Measurements from ENCODE around the gene TRPC4AP.
"Not testable (repeated sequence)": the region's sequence is repeated elsewhere in the genome, so short reads cannot be mapped to it uniquely, and the experiment has no call there.

TRPC4AP gene

DNA sequence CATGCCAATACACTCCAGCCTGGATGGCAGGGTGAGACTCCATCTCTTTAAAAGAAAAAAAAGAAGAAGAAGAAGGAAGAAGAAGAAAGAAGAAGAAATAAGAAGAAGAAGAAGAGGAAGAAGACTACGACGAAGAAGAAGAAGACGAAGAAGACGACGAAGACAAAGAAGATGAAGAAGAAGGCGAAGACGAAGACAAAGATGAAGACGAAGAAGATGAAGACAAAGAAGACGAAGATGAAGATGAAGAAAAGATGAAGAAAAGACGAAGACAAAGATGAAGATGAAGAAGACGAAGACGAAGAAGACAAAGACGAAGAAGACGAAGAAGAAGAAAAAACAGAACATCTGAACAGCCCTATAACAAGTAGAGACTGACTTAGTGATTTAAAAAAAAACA is 33.0 kb downstream of the TRPC4AP start:
- no peak for DNase-seq (ENCODE audit: low read depth in 1 of 2, low spot score in 1 of 2)

DNA sequence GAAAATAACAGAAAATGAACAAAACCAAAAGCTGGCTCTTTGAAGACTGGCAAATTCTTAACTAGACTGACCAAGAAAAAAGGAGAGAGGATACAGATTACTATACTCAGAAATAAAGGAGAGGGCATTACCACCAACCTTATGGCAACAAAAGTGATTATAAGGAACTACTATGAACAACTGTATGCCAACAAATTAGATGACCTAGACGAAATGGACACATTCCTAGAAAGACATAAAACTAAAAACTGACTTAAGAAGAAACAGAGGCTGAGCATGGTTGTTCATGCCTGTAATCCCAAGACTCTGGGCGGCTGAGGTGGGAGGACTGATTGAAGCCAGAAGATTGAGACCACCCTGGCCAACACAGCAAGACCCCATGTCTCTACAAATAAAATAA is 33.5 kb downstream of the TRPC4AP start:
- no peak for DNase-seq (ENCODE audit: low read depth in 1 of 2, low spot score in 1 of 2)

DNA sequence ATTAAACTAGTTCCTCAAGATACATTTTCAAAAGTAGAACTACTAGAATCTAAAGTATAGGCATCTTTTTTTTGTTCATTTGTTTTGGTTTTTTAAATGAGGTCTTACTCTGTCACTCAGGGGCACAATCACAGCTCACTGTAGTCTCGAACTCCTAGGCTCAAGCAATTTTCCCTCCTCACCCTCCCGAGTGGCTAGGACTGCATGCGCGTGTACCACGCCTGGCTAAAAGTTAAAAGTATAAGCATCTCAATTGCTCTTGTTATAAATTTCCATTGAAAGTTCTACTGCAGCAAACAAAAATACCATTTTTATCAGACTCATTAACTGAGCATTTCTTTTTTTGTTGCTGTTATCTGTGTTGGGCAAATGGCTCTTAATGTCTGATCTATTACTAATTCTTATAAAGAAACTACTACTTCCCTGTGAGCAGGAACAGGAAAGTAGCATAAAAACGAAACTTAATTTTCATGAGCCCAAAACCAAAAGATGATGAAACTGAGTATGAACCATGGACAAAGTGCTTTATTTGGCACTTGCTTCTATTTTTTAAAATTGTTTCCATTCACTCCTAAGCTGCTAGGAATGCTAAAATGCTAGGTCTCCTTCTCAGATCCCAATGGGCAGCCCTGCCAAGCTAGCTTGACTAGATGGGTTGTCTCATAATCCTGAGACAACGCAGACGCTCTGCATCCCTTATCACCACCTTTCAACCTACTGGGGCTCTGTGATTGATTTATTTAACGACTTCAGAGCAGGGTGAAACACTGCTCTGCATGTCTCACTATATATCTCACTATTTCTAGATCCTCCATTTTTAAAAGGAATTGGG is 36.9 kb downstream of the TRPC4AP start:
- DNase-seq (ENCODE audit: low read depth in 1 of 2, low spot score in 1 of 2): no peak

DNA sequence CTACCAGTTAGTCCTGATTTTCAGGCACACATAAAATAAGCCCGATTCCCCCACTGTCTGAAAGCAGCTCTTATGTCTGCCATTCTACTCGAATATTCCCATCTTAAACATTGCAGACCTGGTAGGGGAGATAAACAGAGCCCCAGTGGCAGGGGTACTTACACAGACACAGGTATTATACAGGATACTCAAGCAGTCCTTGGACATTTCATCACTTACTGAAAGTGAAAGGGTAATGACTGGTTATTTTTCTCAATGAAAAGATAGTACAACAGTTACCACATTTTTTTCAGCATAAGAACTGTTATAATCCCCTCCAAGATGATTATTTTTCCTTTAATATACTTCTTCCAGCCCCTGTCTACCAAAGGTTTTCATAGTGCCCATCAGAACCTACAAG is 37.8 kb downstream of the TRPC4AP start:
- no peak for DNase-seq (ENCODE audit: low read depth in 1 of 2, low spot score in 1 of 2)

DNA sequence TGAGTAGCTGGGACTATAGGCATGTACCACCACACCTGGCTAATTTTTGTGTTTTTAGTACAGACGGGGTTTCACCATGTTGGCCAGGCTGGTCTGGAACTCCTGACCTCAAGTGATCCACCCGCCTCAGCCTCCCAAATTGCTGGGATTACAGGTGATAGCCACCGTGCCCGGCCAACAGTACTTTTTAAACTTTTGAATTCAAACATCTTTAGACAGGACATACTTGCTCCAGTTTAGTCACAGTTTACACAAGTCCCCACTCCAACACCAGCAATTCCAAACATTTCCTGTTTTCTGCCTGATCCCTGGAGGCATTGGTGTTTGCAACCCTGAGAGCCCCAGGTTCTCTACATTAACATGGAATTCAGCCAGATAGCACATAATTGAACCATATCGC is 40.0 kb downstream of the TRPC4AP start:
- not testable (repeated sequence) for DNase-seq (ENCODE audit: low read depth in 1 of 2, low spot score in 1 of 2)

DNA sequence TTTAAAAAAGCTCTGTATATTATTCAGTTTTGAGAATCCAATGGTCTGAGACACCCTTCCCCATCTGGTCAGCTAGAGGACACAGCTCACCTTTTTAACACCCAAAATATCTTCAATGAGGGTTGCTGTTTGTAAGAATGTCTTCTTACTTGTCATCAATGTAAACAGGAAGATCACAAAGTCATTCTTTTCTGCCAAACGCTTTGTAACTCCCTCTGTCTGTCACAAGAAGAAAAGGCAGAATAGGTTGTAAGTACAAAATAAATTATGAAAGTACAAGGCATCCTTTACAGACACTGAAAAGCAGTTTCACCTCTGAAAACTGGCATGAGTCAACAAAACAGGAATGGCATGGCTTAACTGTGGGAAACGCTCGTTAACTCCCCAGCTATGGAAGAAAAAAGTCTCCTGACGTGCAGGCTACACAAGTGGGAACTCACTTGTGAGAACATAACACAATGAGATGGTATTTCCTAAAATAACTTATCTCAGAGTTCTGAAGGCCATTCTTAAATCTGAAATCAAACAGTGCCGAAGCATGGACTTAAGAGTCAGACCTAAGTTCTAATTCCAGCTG is 42.7 kb downstream of the TRPC4AP start:
- no peak for DNase-seq (ENCODE audit: low read depth in 1 of 2, low spot score in 1 of 2)

DNA sequence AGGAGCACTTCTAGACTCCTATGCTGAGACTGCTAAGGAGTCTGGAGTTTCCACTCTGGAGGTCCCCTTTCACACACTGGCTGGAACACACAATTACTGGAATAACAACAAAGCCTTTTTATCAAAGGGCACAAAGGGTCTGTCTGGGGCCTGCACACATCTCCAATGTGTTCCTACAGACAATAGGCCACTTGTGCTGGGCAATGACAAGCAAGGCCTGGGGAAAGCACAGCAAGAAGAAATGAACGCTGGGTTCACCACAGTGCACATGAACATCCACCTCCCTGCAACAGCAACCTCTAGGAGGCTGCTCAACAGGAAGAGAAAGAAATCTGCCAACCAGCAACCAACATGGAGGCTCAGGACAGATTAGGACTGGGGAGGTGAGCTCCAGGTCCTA is 43.9 kb downstream of the TRPC4AP start:
- DNase-seq (ENCODE audit: low read depth in 1 of 2, low spot score in 1 of 2): no peak

DNA sequence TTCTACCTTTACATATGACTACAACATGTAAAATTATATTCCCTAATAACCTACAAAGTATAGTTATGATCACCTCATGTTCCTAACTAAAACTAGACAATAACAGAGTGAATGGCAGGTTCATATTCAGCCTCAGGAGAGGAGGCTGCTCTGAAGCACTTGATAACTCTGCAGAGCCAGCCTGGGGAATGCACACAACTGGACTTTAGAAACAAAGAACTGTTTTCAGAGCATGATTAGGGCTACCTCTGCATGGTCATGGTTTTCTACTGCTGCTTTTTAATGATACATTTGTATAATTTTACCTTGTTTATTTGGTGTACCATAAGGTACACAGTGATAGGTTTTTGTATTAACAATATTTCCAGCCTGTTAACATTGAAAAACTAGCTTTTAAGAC is 50.3 kb downstream of the TRPC4AP start:
- no peak for DNase-seq (ENCODE audit: low read depth in 1 of 2, low spot score in 1 of 2)

DNA sequence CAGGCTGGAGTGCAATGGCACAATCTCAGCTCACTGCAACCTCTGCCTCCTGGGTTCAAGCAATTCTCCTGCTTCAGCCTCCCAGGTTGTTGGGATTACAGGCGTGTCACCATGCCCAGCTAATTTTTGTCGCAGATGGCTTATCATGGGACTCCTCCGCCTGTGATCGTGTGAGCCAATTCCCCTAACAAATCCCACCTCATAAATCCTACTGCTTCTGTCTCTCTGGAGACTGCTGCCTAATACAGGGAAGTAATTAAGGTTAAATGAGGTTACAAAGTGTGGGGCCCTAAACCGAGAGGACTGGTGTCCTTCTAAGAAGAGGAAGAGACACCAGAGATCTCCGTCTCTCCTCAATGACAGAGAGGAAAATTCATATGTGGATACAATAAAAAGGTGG is 52.0 kb downstream of the TRPC4AP start:
- no peak for DNase-seq (ENCODE audit: low read depth in 1 of 2, low spot score in 1 of 2)

DNA sequence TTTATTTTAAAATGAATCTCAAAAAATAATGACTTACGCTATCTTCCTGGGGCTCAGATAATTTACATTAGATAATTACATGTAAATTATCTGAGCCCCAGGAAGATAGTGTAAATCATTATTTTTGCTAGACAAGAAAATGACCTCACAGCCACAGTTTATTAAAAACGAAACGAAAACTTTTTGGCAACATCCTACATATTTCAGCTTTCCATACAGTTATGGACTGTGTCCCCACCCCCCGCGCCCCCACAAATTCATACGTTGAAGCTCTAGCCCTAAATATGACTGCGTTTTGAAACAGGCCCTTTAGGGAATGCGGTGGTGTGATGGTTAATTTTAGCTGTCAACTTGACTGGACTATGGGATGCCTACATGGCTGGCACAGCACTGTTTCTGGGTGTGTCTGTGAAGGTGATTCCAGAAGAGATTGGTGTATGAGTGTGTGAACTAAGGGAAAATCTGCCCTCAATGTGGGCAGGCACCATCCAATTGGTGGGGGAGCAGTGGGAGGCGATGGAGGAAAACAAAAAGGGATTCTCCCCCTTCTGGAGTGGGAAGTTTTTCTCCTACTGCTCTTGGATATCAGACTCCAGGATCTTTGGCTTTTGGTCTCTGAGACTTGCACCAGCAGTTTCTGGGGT is 52.6 kb downstream of the TRPC4AP start:
- DNase-seq (ENCODE audit: low read depth in 1 of 2, low spot score in 1 of 2): no peak

DNA sequence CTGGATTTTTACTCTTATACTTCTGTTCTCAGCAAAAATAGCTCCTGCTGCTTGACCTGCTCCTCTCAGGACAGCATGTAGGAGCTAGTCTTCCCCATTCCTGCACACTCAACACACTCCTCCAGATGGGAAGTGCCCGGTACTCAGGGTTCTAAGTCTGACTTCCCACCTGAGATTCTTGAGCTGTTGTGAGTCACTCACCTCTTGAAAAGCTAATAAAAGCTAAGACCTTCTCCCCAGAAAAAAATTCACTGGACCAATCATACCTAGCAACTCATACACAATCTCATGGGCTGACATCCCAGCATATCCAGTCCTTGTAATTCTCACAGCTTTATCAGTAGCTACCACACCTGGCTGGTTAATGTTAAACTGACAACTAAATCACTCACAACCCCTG is 53.5 kb downstream of the TRPC4AP start:
- DNase-seq (ENCODE audit: low read depth in 1 of 2, low spot score in 1 of 2): no peak

DNA sequence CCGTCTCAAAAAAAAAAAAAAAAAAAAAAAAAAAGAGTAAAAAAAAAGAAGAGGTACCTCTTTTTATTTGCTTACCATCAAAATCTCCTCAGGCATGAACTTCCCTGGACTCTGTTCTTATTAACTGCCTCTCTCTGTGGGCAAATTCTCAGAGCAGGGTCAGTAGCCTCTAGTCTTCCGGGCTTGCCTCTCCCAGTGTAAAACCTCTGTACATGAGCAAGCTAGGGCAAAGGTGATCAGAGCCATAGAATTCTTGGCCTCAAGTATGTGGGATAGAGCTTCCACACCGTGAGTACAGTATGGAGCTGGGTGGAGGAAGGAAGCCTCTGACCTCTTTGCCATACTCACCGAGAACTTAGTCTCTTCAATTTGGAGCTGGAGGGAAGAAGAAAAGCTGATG is 58.5 kb downstream of the TRPC4AP start:
- DNase-seq (ENCODE audit: low read depth in 1 of 2, low spot score in 1 of 2): no peak

DNA sequence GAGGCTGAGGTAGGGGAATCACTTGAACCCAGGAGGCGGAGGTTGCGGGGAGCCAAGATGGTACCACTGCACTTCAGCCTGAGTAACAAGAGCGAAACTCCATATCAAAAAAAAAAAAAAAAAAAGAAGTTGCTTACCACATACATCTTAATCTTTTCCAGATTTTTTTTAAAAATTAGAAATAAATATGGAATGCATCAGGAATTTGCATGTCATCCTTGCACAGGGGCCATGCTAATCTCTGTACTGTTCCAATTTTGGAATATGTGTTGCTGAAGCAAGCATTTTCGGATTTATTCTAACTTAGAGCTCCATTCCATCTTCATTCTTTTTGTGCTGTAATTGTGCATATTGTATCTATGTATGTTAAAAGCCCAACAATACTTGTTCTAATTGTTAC is 62.5 kb downstream of the TRPC4AP start:
- DNase-seq (ENCODE audit: low read depth in 1 of 2, low spot score in 1 of 2): no peak

DNA sequence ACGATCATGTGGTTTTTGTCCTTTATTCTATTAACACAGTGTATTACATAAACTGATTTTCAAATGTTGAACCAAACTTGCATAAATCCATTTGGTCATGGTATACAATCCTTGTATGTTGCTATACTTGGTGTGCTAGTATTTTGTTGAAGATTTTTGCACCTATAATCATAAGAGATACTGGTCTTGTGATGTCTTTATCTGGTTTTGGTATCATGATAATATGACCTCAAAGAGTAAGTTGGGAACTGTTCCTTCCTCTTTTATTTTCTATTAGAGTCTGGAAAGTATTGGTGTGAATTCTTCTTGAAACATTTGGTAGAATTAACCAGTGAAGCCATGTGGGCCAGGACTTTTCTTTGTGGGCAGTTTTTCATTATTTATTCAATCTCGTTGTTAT is 65.3 kb downstream of the TRPC4AP start:
- no peak for DNase-seq (ENCODE audit: low read depth in 1 of 2, low spot score in 1 of 2)

DNA sequence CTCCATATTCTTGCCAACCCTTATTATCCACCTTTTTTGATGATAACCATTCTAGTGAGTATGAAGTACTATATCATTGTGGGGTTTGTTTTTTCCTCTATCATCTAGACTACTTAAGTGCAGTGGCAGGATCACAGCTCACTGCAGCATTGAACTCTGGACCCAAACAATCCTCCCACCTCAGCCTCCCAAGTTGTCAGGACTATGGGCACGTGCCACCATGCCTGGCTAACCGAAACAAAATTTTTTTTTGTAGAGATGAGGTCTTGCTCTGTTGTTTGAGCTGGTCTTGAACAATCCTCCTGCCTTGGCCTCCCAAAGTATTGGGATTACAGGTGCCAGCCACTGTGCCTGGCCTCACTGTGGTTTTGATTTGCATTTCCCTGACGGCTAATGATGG is 67.5 kb downstream of the TRPC4AP start:
- DNase-seq (ENCODE audit: low read depth in 1 of 2, low spot score in 1 of 2): no peak

DNA sequence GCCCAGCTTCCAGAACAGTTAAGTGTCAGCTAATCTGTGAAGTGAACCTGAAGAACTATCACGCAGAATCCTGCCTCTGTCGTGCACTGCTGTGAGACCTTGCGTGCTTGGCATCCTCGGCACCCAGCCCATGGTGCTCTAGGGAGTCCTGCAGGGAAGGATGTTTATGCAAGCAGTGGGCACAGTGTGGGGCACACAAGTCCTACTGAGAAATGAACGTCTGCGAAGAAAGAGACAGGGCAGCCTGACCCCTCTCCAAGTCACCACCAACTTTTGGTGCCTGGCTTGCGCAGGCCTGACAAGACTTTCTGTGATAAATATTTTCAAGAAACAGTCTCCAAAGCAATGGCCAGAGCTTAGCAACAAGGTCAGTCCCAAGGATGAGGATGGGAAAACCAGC is 69.0 kb downstream of the TRPC4AP start:
- DNase-seq (ENCODE audit: low read depth in 1 of 2, low spot score in 1 of 2): no peak

DNA sequence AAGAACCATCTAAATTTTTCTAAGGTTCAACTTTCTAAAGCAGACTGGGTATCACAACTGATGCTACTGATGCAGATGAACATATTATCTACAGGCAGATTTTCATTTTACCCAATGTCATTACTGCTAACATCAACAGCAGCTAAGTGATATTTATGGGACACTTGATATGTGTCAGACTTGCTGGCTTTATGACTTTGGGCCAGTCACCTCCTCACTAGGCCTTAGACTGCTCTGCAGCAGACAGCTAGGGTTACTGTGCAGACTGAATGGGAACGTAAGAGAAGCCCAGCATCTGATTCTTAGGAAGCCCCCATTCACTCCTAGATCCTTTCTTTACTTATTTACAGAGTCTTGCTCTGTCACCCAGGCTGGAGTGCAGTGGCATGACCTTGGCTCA is 70.8 kb downstream of the TRPC4AP start:
- DNase-seq (ENCODE audit: low read depth in 1 of 2, low spot score in 1 of 2): no peak

DNA sequence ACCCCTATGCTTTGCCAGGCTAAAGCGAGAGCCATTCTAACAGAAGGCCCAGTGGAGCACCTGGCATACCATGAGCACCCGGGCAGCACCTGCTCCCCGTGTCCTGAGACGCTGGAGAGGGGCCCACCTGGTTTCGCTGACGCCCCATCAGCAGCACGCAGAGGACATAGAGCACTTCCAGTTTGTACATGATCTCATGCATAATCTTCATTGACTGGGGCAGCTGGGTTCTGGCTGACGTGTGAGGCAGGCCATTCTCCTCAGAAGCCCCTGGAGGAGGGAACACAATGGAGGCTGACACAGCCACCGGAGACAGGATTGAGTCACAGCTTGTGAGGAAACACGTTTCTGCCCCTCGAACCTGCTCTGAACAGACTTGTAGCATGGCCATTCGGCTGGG is 71.5 kb downstream of the TRPC4AP start:
- no peak for DNase-seq (ENCODE audit: low read depth in 1 of 2, low spot score in 1 of 2)

DNA sequence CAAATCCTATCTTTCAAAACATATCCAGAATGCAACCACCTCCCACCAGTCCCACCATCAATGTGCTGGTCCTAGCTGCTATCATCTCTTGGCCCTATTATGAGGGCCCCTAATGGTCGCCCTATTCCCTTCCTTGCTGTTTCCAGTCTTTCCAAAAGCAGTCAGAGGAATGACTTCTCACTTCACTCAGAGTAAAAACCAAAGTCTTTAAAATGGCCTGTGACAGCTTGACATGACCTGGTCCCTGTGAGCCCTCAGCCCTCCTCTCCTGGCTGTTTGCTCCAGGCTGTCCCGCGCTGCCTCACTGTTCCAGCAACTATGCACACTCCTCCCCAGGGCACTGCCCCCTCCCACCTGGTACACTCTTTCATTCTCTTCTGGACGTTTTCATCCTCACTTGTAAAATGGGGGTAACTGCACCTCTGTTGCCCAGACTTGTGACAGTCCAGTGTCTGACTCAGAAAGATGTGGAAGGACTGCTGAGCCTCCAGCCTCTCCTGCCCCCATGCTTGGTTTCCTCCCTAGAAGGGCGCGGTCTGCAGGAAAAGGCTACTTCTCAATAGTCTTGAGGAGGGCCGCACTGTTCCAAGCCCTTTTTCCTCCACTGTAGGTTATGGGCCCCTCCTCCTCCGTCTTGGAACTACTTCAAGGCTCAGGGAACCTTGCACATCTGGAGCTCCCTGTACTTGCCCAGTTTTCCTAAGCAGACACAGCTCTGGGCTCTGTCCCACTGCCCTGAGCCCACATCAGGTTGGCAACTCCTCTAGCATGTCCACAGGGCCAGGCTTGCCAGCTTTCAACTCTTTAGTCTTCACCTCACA is 72.3 kb downstream of the TRPC4AP start:
- no peak for DNase-seq (ENCODE audit: low read depth in 1 of 2, low spot score in 1 of 2)

DNA sequence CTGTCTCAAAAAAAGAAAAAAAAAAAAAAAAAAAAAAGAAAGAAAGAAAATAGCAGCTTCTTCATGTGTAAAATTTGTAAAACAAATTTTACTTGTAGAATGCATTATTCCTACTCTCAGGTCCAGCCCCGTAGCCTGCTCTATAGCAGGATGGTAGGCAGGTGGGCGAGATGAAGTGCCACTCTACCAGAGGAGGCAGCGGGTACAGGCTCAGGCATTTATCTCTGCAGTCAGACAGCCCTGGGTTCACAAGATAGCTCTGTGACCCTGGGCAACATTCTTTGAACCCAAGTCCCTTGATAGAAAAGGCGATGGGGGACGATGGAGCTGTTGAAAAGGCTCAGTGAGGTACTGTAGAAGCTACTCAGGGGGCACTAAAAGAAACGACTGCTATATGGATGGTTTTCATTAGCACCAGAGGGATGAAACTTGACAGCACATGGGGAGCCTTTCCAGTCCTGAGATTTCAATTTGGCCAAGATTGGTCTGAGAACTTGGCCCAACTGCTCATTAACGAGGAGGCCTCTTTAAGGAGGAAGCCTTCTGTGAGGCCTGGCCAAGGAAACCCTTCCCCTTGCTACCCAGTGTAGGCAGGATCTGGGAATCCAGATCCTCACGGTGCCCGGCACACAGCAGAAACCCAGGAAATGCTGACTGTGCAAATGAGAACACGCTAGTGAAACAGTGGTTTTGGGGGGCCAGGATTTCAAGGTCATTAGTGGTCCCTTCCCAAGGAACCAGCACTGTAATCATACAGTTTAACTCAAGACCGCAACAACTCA is 73.8 kb downstream of the TRPC4AP start:
- DNase-seq (ENCODE audit: low read depth in 1 of 2, low spot score in 1 of 2): no peak

Measured in stimulated activated CD4-positive, alpha-beta T cell treated with anti-CD3 and anti-CD28 coated beads, Interleukin-15, amount 100 ng/mL, for 1 hour (primary cell).